Raji (cell line): Measurements from ENCODE around the gene STOX2.

Experiments
- POLR2A ChIP-seq: IDR thresholded peaks from 2 replicates; pipeline ENCODE4 v1.6.1; 2011; ENCODE audit warnings: low read depth, low read length, control low read depth; ENCODE audit not compliant: insufficient read depth

STOX2 gene

DNA sequence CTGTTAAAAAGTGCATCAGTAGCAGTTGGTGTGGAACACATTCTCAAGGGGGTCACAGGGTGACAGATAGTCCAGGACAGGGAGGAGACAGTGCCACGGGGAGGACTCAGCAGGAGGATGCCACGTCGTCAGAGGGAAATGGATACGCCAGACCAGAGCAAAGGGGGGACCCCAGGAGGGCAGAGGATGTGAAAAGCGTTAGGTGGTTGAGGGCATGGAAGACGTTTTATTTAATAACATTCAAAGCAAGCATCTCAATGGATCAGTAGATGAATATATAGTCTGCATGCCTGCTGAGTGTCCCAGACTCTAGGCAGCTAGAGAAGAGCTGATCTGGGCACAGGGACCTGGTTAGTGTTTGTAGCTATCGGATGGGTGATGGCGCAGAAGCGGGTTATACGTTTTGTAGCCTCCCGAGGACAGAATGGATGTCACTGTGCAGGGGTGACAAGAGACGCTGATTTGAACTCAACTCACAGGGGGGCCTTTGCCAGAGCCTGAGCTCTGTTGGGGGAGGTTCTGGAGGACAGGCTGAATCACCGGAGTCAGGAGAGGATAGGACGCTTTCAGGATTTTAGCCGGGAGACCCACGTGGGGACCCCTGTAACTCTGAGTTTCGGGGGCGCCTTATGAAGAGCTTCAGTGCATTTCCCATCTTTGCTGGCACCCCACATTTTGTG is 81.3 kb downstream of the STOX2 start:
- TF ChIP-seq POLR2A = no peak

- TF ChIP-seq POLR2A = no peak
Measured at GRCh38 chr4:183986971-183987946, 82.2 kb downstream of the STOX2 start.

DNA sequence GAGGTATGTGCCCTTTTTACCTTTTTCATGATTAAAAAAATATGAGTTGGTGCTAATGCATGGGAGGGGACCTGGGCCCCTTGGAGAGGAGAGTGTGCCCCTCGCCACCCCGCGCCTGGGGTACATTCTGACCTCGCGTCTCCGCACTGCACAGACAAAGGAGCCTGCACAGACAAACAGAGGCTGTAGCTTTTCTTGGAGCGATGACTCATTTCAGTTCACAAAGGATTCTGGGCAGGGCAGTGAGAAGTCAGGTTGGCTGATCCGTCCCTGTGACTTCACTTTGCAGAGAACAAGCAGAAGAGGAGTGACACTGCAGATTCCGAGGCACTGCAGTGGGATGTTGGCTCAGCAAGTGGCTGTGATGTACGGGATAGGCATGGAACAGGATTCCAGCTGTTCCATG is 82.9 kb downstream of the STOX2 start:
- no peak for TF ChIP-seq POLR2A

DNA sequence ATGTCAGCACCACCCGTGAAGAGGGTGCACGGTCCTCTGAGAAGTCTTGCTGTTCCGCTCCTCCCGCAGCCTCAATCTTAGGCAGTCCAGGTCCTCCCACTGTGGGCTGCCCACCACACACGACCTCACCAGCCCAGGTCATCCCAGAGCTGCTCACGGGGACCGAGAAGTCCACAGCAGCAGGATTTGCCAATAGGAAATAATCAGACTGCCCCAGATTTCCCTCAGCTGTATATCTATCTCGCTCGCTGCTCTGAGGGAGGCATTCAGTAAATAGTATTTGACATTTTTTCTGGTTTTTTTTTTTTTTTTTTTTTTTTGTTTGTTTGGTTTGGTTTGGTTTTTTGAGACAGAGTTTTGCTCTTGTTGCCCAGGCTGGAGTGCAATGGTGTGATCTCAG is 83.8 kb downstream of the STOX2 start:
- TF ChIP-seq POLR2A = no peak

DNA sequence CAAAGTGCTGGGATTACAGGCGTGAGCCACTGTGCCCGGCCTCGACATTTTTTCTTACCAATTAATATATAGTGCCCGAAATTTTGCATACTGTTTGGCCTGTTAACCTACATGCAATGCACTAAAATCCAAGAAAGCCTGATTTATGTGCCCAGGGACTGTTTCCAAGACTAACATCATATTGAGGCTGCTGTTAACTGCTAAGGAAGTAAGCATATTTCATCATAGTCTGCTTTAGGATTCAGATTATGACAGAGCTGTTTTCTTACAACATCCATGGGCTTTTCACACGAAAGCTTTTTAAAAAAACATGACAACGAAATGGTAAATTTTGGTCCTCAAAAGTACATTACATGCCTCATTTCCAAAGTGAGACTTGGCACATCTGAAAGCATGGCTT is 84.4 kb downstream of the STOX2 start:
- TF ChIP-seq POLR2A = no peak

DNA sequence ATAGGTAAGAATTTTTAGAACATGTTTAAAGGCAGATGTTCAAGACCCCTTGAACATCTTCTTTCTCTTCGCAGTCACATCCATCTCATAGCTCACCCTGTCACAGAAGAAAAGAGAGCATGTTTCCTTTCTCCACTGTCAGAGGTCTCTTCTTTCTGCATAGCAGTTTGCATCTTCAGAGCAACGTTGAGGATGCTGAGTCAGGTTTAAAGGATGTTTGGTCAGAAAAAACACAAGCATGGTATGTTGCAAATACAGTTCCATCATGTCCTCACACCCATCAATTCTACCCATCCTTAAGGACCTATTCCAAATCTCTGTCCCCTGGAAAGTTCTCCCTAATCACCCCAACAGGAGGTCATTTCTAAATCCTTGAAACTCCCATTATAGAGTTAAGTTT is 84.8 kb downstream of the STOX2 start:
- no peak for TF ChIP-seq POLR2A

GRCh38 chr4:183993676-183994075 is 88.6 kb downstream of the STOX2 start:
- TF ChIP-seq POLR2A = no peak

DNA sequence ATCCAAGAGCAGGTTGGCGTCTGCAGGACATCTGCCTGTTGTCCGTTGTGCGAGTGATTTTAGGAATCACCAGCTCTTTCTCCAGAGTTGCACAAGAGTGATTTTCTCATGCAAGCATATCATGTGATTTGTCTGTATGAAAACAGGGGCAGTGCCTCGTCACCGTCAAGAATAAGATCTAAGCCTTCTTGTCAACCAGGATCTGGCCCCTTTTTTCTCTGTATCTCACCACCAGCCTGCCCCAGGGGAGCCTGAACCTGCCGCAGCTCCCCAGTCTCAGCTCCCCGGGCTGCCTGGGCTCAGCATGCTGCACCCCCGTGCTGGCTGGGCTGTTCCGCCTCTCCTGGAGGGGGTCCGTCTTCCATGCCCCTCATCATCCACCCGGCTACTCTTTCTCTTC is 90.5 kb downstream of the STOX2 start:
- no peak for TF ChIP-seq POLR2A

DNA sequence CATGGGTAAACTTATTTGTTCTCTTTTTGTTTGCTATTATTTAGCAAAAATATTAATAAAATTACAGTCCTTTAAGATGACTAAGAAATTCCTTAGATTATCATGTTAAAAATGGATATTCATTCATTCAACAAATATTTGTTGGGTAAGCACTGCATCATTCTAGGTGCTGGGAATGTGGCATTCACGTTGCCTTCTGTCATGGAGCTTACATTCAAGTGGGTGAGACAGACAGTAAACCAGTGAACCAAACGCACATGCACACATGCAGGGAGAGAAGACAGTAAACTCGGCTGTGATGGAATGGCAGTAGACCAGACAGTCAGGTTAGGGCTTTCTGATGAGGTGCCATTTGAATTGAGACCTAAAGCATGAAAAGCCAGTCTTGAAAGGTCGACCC is 91.8 kb downstream of the STOX2 start:
- TF ChIP-seq POLR2A = no peak

DNA sequence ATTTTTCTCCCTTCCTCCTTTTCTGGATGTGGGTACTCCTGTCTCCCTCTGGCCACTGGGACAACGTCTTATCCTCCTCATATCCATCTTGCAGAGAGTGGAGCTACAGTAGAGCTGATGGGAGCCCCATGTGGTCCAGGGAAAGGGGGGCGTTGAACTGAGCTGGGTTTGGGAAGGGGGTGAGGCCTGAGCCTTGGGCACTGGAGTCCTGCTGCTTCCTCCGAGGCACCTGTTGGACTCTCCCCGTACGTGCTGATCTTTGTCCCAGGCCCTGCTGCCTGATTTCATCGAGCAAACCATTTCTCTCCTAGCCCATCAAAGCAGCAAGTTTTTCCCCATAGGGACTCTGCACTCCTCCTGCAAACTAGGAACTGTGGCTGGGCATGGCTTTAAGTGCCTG is 94.3 kb downstream of the STOX2 start:
- no peak for TF ChIP-seq POLR2A

DNA sequence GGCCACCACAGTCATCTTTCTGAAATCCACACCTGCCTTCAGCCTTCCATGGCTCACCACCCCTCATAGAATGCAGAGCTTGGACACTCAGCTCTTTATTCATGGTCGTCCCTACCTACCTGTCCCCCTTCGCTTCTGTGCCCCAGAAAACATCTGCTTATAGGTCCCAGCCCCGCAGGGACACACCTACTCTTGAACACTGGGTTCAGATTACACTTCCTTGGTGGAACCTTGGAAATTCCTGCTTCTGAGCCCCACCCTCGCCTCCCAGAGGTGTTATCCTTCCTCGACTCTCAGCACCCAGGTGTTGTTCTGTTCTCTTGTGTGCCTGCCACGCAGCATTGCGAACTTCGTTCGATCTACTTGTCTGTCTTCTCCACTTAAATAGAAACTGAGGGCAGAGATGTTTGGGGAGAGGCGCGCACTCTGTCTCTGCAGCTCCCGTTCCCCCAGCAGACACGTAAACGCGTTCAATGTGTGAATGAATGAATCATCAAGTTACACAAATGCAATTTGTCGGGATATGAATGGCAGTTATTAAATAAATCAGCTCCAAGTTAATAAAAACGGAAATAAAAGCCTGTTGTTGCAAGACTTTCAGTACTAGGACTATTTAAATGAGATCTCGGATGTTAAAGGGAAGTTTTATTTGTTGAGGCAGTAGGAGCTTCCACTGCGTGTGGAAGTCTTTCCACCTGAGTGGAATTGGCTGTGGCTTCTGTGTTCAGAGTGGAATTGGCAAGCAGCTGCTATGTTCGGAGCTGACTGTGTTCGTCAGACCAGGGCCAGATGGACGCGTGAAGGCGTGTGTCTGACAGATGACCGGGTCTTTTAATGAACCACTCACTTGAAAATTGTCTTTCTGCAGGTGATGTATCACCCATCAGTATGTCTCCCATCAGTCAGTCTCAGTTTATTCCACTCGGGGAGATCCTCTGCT is 95.6 kb downstream of the STOX2 start:
- TF ChIP-seq POLR2A = no peak

GRCh38 chr4:184003433-184003832 is 98.3 kb downstream of the STOX2 start:
- no peak for TF ChIP-seq POLR2A

- TF ChIP-seq POLR2A = no peak
Measured at GRCh38 chr4:184007891-184008290, 102.8 kb downstream of the STOX2 start.

- TF ChIP-seq POLR2A = no peak
Measured at GRCh38 chr4:184010696-184011095, 105.6 kb downstream of the STOX2 start.

DNA sequence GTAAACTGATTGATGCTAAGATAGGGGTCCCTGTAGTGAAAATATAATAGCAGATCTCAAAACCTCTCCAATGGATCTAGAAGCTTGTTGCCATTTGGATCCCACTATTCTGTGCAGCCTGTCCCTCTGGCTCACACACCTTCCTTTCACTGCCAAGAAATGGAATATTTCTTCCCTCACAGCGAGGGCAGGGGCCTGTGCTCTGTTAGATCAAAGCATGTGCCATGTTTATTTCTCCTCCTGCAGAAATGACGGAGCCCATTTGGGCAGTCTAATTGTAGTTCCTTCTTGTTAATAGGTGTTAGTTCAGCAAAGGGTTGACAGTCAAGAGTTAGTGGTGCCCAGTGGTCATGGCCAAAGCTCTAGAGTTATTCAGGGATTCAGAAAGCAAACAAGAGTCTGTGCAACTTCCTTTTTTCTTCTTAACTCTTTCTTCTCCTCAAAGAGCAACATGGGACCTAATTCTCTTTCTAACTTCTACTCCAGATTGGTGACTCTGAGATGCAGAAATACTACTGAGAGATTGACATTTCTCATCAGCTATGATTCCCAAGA is 106.8 kb downstream of the STOX2 start:
- TF ChIP-seq POLR2A = no peak
